GM20000 (cell line): ENCODE results near the gene CCL24.
"Not testable (repeated sequence)": the region's sequence is repeated elsewhere in the genome, so short reads cannot be mapped to it uniquely, and the experiment has no call there.

Source experiments
- DNase-seq: peaks from one replicate; pipeline ENCODE4 v3.0.0; 2012; ENCODE audit warnings: low spot score
- CTCF ChIP-seq: IDR thresholded peaks from 2 replicates; pipeline ENCODE4 v1.5.1; 2012; ENCODE audit warnings: mild to moderate bottlenecking, control low read depth; ENCODE audit errors: extremely low read depth, missing control alignments

The CCL24 gene

GRCh38 chr7:75772081-75773077 is 41.2 kb downstream of the CCL24 start, which contains the start of gene CCL26:
Gene CCL26, minus strand, starts transcription at chr7:75772211. Its CDS starts 35 bp downstream, at chr7:75772176.
- TF ChIP-seq CTCF = no peak
- no peak for DNase-seq

- DNase-seq = no peak
- no peak for TF ChIP-seq CTCF
Observed at GRCh38 chr7:75771224-75771623, 42.4 kb downstream of the CCL24 start.

- TF ChIP-seq CTCF = peak; percentile 35
- DNase-seq = peak; percentile 76
Observed at GRCh38 chr7:75762350-75762917, 51.2 kb downstream of the CCL24 start.

GRCh38 chr7:75761801-75762200 is 51.8 kb downstream of the CCL24 start:
- not testable (repeated sequence) for DNase-seq
